ENCODE results near the gene FRAS1.
"Not testable (repeated sequence)": the region's sequence is repeated elsewhere in the genome, so short reads cannot be mapped to it uniquely, and the experiment has no call there.

Gene FRAS1

DNA sequence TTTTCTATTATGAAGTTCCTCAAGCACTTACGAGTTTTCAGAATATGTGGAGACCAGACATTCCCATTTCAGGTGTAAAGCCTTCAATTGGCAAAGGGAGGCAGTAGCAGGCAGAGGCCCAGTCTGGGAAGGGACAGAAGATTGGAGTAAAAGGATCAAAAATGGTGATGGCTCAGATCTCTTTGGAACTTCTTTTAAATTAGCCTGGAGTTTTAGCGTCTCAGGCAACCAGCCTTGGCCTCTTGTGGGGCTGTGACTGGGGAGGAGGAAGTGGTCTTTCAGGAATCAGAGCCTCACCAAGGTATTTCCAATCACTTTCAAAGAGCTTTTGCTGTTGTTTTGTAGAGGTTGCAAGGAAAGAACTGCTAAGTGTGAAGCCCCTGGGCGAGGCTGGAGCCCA lies 239.1 kb downstream of the FRAS1 start:
- POLR2A ChIA-PET, result no interaction called here
- no peak for DNase-seq (ENCODE audit: extremely low spot score)
- CTCF ChIA-PET, result no interaction called here
- TF ChIP-seq FOXM1 (IDR thresholded peaks at IDR 0.05; ENCODE audit: borderline replicate concordance) (no peak), L3MBTL2 (conservative IDR thresholded peaks at IDR 0.05) (no peak), ARNT (IDR thresholded peaks at IDR 0.05) (no peak), BHLHE40 (IDR thresholded peaks at IDR 0.05; ENCODE audit: borderline replicate concordance) (no peak), HDGF (IDR thresholded peaks at IDR 0.05; ENCODE audit: borderline replicate concordance) (no peak), SUZ12 (IDR thresholded peaks at IDR 0.05) (no peak), SP1 (IDR thresholded peaks at IDR 0.05) (no peak), LEF1 (IDR thresholded peaks at IDR 0.05; ENCODE audit: borderline replicate concordance) (no peak), ZNF384 (IDR thresholded peaks at IDR 0.05) (no peak), TARDBP (IDR thresholded peaks at IDR 0.05) (no peak), NFRKB (IDR thresholded peaks at IDR 0.05) (no peak), FOXA1 (IDR thresholded peaks at IDR 0.05) (no peak), CTBP1 (IDR thresholded peaks at IDR 0.05; ENCODE audit: borderline replicate concordance) (no peak), FOXK2 (IDR thresholded peaks at IDR 0.05) (no peak), ELF4 (IDR thresholded peaks at IDR 0.05) (no peak)
- TF ChIP-seq, protein P1, sequence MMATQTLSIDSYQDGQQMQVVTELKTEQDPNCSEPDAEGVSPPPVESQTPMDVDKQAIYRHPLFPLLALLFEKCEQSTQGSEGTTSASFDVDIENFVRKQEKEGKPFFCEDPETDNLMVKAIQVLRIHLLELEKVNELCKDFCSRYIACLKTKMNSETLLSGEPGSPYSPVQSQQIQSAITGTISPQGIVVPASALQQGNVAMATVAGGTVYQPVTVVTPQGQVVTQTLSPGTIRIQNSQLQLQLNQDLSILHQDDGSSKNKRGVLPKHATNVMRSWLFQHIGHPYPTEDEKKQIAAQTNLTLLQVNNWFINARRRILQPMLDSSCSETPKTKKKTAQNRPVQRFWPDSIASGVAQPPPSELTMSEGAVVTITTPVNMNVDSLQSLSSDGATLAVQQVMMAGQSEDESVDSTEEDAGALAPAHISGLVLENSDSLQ (IDR thresholded peaks at IDR 0.05), result no peak

DNA sequence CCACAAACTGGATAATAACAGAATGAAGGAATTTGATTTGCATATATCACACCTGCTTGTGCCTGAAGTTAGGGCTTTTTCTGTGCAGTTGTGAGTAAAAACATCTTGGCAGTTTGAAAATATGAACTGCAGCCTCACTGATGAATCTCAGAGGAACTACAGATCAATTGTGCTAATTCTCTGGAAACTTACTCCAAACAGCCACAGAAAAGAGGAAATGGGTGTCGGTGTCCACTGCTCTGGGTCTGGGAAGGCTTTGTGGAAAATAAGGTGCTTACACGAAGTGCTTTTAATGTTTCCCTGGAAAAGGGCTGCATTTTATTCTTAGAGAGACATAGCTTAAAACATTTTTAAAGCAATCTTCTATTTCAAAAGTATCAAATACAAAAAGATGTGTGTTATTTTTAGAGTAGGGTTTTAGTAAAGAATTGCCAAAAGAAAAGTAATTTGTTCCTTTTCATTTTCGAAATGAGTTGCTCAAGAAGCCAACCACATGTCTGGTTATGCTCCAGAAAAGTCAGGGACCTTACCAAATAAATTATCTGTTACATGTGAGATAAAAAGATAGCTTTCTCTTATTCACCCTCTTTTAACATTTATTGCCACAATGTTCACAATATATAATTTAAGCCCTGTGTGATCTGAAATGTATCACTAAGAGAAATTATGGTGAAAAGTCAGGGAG lies 240.1 kb downstream of the FRAS1 start:
- POLR2A ChIA-PET, result no interaction called here
- CTCF ChIA-PET, result no interaction called here
- TF ChIP-seq HDGF (IDR thresholded peaks at IDR 0.05; ENCODE audit: borderline replicate concordance) (no peak), ELF4 (IDR thresholded peaks at IDR 0.05) (no peak), CTBP1 (IDR thresholded peaks at IDR 0.05; ENCODE audit: borderline replicate concordance) (no peak), TARDBP (IDR thresholded peaks at IDR 0.05) (no peak), ZNF384 (IDR thresholded peaks at IDR 0.05) (no peak), SP1 (IDR thresholded peaks at IDR 0.05) (no peak), BHLHE40 (IDR thresholded peaks at IDR 0.05; ENCODE audit: borderline replicate concordance) (no peak), FOXA1 (IDR thresholded peaks at IDR 0.05) (no peak), FOXM1 (IDR thresholded peaks at IDR 0.05; ENCODE audit: borderline replicate concordance) (no peak)
- DNase-seq (ENCODE audit: extremely low spot score), result no peak

- DNase-seq (ENCODE audit: extremely low spot score), result no peak
- CTCF ChIA-PET, result no interaction called here
- POLR2A ChIA-PET, result no interaction called here
- TF ChIP-seq L3MBTL2 (conservative IDR thresholded peaks at IDR 0.05) (no peak), SUZ12 (IDR thresholded peaks at IDR 0.05) (no peak), NFRKB (IDR thresholded peaks at IDR 0.05) (no peak), SP1 (IDR thresholded peaks at IDR 0.05) (no peak), FOXK2 (IDR thresholded peaks at IDR 0.05) (no peak), LEF1 (IDR thresholded peaks at IDR 0.05; ENCODE audit: borderline replicate concordance) (no peak), TARDBP (IDR thresholded peaks at IDR 0.05) (no peak), ZNF384 (IDR thresholded peaks at IDR 0.05) (no peak), FOXA1 (IDR thresholded peaks at IDR 0.05) (no peak), ARNT (IDR thresholded peaks at IDR 0.05) (no peak), HDGF (IDR thresholded peaks at IDR 0.05; ENCODE audit: borderline replicate concordance) (no peak), FOXM1 (IDR thresholded peaks at IDR 0.05; ENCODE audit: borderline replicate concordance) (no peak), ELF4 (IDR thresholded peaks at IDR 0.05) (no peak), BHLHE40 (IDR thresholded peaks at IDR 0.05; ENCODE audit: borderline replicate concordance) (no peak), CTBP1 (IDR thresholded peaks at IDR 0.05; ENCODE audit: borderline replicate concordance) (no peak)
- TF ChIP-seq, protein P1 (IDR thresholded peaks at IDR 0.05), result no peak
Measured at GRCh38 chr4:78298618-78299017, 241.5 kb downstream of the FRAS1 start.

GRCh38 chr4:78299565-78299972 lies 242.4 kb downstream of the FRAS1 start:
- no peak for DNase-seq (ENCODE audit: extremely low spot score)
- POLR2A ChIA-PET, result no interaction called here
- CTCF ChIA-PET, result interaction anchor here (0.6 kb wide), 1 partner anchor 10 kb away, joined by 3 read pairs; no protein-coding TSS in a partner anchor

GRCh38 chr4:78307263-78307662 lies 250.1 kb downstream of the FRAS1 start:
- CTCF ChIA-PET; POLR2A ChIA-PET; DNase-seq (ENCODE audit: extremely low spot score): not testable (repeated sequence)

More at GRCh38 chr4:78299565-78299972, 242.4 kb downstream of the FRAS1 start:
- TF ChIP-seq SUZ12 (IDR thresholded peaks at IDR 0.05) (no peak), ELF4 (IDR thresholded peaks at IDR 0.05) (no peak), FOXA1 (IDR thresholded peaks at IDR 0.05) (no peak), HDGF (IDR thresholded peaks at IDR 0.05; ENCODE audit: borderline replicate concordance) (no peak), LEF1 (IDR thresholded peaks at IDR 0.05; ENCODE audit: borderline replicate concordance) (no peak), NFRKB (IDR thresholded peaks at IDR 0.05) (no peak), CTBP1 (IDR thresholded peaks at IDR 0.05; ENCODE audit: borderline replicate concordance) (no peak), TARDBP (IDR thresholded peaks at IDR 0.05) (no peak), ZNF384 (IDR thresholded peaks at IDR 0.05) (no peak), FOXM1 (IDR thresholded peaks at IDR 0.05; ENCODE audit: borderline replicate concordance) (no peak), FOXK2 (IDR thresholded peaks at IDR 0.05) (no peak), ARNT (IDR thresholded peaks at IDR 0.05) (no peak), SP1 (IDR thresholded peaks at IDR 0.05) (no peak), L3MBTL2 (conservative IDR thresholded peaks at IDR 0.05) (no peak), BHLHE40 (IDR thresholded peaks at IDR 0.05; ENCODE audit: borderline replicate concordance) (no peak)
- TF ChIP-seq, protein P1 (IDR thresholded peaks at IDR 0.05), result no peak

GRCh38 chr4:78308517-78308916 lies 251.4 kb downstream of the FRAS1 start:
- ChIA-PET POLR2A (no interaction called here), CTCF (no interaction called here)
- no peak for TF ChIP-seq LEF1 (IDR thresholded peaks at IDR 0.05; ENCODE audit: borderline replicate concordance)
- TF ChIP-seq ELF4 (IDR thresholded peaks at IDR 0.05), result no peak
- TF ChIP-seq NFRKB (IDR thresholded peaks at IDR 0.05), result no peak
- TF ChIP-seq L3MBTL2 (conservative IDR thresholded peaks at IDR 0.05), result no peak
- TF ChIP-seq SUZ12 (IDR thresholded peaks at IDR 0.05), result no peak
- no peak for DNase-seq (ENCODE audit: extremely low spot score)

All from HEK293T (cell line).